GM06990 (cell line): Measurements from ENCODE around the gene ERCC6.

ENCODE experiments used
- DNase-seq: peaks from one replicate; pipeline ENCODE4 v3.0.0-alpha.2; 2011; ENCODE audit not compliant: insufficient read length; ENCODE audit errors: extremely low read depth
- H3K27me3 ChIP-seq: replicated peaks from 2 replicates; pipeline ENCODE4 v1.6.0; 2011; ENCODE audit warnings: low read length; ENCODE audit not compliant: control insufficient read depth, insufficient read depth
- H3K36me3 ChIP-seq: 2 replicates; pipeline ENCODE4 v1.5.1; 2011; ENCODE audit warnings: low read length; ENCODE audit not compliant: control insufficient read depth, insufficient read depth
- H3K4me3 ChIP-seq: replicated peaks from 2 replicates; pipeline ENCODE4 v1.5.1; 2011; ENCODE audit warnings: low read depth, mild to moderate bottlenecking, control low read depth, low read length
- CTCF ChIP-seq: IDR thresholded peaks from 2 replicates; pipeline ENCODE4 v1.5.1; 2011; ENCODE audit warnings: low read length, control low read depth, mild to moderate bottlenecking, inconsistent platforms; ENCODE audit not compliant: insufficient read depth, poor library complexity, severe bottlenecking

Gene ERCC6

DNA sequence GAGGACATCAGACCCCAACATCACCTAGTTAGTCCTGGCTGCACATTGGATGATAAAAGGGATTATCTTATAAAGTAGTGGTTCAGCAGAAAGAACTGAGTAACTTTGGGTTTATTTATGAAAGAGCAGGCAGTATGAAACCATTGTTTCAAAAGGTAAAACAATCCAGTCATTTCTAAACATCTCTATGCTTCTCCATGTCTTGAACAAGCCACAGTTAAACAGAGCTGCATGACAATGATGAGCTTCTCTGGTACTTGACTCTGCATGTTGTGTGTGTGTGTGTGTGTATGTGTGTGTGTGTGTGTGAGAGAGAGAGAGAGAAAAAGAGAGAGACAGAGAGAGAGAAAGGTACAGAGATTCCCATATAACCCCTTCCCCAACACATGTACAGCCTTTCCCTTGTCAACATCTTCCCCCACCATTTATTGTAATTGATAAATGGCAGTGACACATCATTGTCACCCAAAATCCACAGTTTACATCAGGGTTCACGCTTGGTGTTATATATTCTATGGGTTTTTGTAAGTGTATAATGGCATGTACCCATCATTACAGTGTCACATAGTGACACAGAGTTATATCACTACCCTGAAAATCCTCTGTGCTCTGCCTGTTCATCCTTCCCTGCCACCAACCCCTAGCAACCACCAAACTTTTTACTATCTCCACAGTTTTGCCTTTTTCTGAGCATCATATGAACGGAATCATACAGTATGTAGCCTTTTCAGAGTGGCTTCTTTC is 38.4 kb upstream of the ERCC6 start:
- no peak for DNase-seq
- Histone ChIP-seq H3K27me3 (no peaks in the 10 kb centered on the region), H3K4me3 (no peak overlapping the region), H3K36me3 (no peaks in the 10 kb centered on the region)
- TF ChIP-seq CTCF, result no peak

DNA sequence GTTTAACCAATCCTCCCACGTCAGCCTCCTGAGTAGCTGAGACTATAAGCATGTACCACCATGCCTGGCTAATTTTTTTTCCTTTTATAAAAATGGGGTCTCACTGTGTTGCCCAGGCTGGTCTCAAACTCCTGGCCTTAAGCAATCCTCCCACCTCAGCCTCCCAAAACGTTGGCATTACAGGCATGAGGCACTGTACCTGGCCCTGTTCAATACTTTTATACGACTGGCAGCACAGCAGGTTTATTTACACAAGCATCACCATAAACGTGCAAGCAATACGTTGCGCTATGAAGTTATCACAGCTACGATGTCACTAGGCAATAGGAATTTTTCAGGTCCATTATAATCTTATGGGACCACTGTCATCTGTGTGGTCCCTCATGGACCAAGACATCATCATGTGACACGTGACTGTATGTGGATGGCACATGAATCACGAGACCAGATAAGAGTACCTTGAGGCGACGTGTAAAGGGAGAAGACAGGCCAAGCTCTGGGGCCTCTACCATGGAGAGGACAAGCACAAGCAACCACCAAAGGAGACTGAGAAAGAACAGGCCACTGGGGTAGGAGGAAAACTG is 36.7 kb upstream of the ERCC6 start:
- Histone ChIP-seq H3K4me3 (no peak overlapping the region), H3K27me3 (no peaks in the 10 kb centered on the region), H3K36me3 (no peaks in the 10 kb centered on the region)
- TF ChIP-seq CTCF, result no peak
- no peak for DNase-seq

GRCh38 chr10:49572594-49573114 is 33.7 kb upstream of the ERCC6 start:
- Histone ChIP-seq H3K36me3 (no peaks in the 10 kb centered on the region), H3K27me3 (no peaks in the 10 kb centered on the region), H3K4me3 (no peak overlapping the region)
- TF ChIP-seq CTCF, result no peak
- DNase-seq, result no peak

DNA sequence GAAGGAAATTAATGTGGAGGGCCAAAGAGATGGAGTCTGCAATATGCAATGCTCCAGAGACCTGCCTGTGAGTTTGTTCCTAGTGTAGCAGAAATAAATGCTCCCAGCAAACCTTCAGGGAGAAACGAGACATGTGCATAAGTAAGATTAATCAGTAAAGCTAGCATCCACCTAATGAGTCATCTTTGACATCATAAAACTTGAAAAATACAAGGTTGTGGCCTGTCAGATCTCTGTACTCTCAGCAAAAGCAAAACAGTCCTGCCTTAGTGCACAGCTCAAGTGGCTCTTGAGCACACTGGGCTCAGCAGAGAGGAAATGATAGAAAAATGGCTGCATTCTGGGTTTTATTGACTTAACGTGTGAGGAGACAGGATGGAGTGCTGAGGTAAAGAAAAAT is 32.5 kb upstream of the ERCC6 start:
- no peak overlapping the region for H3K4me3 ChIP-seq
- H3K27me3 ChIP-seq, result no peaks in the 10 kb centered on the region
- DNase-seq, result no peak
- no peaks in the 10 kb centered on the region for H3K36me3 ChIP-seq
- TF ChIP-seq CTCF, result no peak

DNA sequence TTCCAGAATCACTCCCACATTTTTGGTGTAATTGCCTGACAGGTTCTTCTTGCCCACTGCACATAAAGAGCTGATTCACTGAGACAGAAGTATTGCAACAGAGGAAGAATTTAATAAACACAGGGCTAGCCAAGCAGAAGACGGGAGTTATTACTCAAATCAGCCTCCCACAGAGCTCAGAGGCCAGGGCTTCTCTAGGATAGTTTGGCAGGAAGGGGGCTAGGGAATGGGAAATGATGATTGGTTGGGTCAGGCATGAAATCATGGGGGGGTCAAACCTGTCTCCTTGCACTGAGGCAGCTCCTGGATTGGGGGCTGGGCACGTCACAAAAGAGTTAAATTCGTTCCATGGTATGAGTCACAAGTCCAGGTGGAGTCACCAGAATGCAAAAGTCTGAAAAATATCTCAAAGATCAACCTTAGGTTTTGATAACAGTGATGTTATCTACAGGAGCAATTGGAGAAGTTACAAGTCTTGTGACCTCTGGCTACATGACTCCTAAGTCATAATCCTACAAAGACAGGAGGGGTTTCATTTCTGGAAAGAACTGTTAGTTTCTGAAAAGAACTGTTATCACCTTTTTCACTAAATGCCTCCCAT is 30.2 kb upstream of the ERCC6 start:
- Histone ChIP-seq H3K36me3 (no peaks in the 10 kb centered on the region), H3K4me3 (no peak overlapping the region), H3K27me3 (no peaks in the 10 kb centered on the region)
- DNase-seq, result no peak
- no peak for TF ChIP-seq CTCF
